Activated effector memory CD4-positive, alpha-beta T cell treated with anti-CD3 and anti-CD28 coated beads, Interleukin-2, amount 50 U/mL, for 16 hours (primary cell): ENCODE results near the gene PPA1.
"Not testable (repeated sequence)": the region's sequence is repeated elsewhere in the genome, so short reads cannot be mapped to it uniquely, and the experiment has no call there.

ENCODE experiments used
- DNase-seq: peaks from one replicate; pipeline ENCODE4 v3.0.0-alpha.2; 2020

PPA1 gene

GRCh38 chr10:70253878-70254765 is 20.9 kb upstream of the PPA1 start:
- DNase-seq, result no peak

GRCh38 chr10:70250961-70251680 is 17.9 kb upstream of the PPA1 start:
- DNase-seq, result no peak

GRCh38 chr10:70247360-70247759 is 14.1 kb upstream of the PPA1 start:
- no peak for DNase-seq

GRCh38 chr10:70241081-70241480 is 7.9 kb upstream of the PPA1 start:
- DNase-seq, result no peak

GRCh38 chr10:70239986-70240385 is 6.8 kb upstream of the PPA1 start:
- DNase-seq, result not testable (repeated sequence)

GRCh38 chr10:70239077-70239976 is 6.1 kb upstream of the PPA1 start:
- DNase-seq, result not testable (repeated sequence)

- not testable (repeated sequence) for DNase-seq
Observed at GRCh38 chr10:70237958-70238536, 4.8 kb upstream of the PPA1 start.

- no peak for DNase-seq
Observed at GRCh38 chr10:70234668-70235447, 1.6 kb upstream of the PPA1 start.

GRCh38 chr10:70233939-70234300 is 691 bp upstream of the PPA1 start:
- no peak for DNase-seq

GRCh38 chr10:70232859-70233108 is 445 bp downstream of the PPA1 start:
- DNase-seq, result no peak

- DNase-seq, result peak; percentile 78
Observed at GRCh38 chr10:70232155-70232858, 922 bp downstream of the PPA1 start.

- DNase-seq, result no peak
Observed at GRCh38 chr10:70228491-70228890, 4.7 kb downstream of the PPA1 start.

GRCh38 chr10:70227548-70228320 is 5.5 kb downstream of the PPA1 start:
- no peak for DNase-seq

- no peak for DNase-seq
Observed at GRCh38 chr10:70223728-70224127, 9.5 kb downstream of the PPA1 start.

GRCh38 chr10:70222811-70223447 is 10.3 kb downstream of the PPA1 start:
- not testable (repeated sequence) for DNase-seq

- DNase-seq, result no peak
Observed at GRCh38 chr10:70222340-70222794, 10.9 kb downstream of the PPA1 start.

GRCh38 chr10:70221030-70221429 is 12.2 kb downstream of the PPA1 start:
- DNase-seq, result no peak

GRCh38 chr10:70212879-70213278 is 20.4 kb downstream of the PPA1 start:
- no peak for DNase-seq

- DNase-seq, result no peak
Observed at GRCh38 chr10:70212277-70212676, 21.0 kb downstream of the PPA1 start.

- no peak for DNase-seq
Observed at GRCh38 chr10:70206762-70207161, 26.5 kb downstream of the PPA1 start.
